Peyer's patch (tissue), 4 donors: ENCODE measurements around the gene REEP6.

Experiments used
- POLR2A ChIP-seq, 2 donors: fragments of 450-650 bp; IDR thresholded peaks; one replicate each; pipeline ENCODE4 v1.5.1; 2017; ENCODE audit warnings: antibody characterized with exemption in 2 of 2, mild to moderate bottlenecking in 2 of 2, moderate library complexity in 2 of 2
- TF ChIP-seq, protein P1 (sequence below), 6 experiments: fragments of 450-650 bp in 4 of 6; fragments of 200-600 bp in 2 of 6; sonication (generic) in 1 of 6; IDR thresholded peaks; one replicate each; pipeline ENCODE4 v1.5.1; 2017 to 2019; ENCODE audit warnings: antibody characterized with exemption in 6 of 6, mild to moderate bottlenecking in 3 of 6, moderate library complexity in 1 of 6

DNA sequence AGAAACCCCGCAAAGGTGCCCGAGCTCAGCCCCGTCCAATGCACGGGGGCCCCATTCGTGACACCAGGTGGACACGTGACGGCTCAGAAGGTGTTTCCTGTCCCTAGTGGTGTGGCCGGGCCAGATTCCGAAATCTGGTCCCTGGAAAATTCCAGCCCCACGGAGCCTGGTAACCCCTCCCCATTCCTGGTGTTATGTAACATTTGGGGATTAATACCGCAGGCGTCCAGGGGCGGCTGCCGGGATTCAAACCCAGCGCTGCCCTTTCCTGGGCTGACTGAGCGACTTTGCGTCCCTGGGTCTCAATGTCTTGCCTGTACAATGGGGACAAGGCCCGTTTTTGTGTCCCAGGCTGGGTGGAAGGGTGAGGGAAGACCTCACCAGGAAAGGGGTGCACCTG is 31.9 kb downstream of the REEP6 start:
- TF ChIP-seq, protein P1, sequence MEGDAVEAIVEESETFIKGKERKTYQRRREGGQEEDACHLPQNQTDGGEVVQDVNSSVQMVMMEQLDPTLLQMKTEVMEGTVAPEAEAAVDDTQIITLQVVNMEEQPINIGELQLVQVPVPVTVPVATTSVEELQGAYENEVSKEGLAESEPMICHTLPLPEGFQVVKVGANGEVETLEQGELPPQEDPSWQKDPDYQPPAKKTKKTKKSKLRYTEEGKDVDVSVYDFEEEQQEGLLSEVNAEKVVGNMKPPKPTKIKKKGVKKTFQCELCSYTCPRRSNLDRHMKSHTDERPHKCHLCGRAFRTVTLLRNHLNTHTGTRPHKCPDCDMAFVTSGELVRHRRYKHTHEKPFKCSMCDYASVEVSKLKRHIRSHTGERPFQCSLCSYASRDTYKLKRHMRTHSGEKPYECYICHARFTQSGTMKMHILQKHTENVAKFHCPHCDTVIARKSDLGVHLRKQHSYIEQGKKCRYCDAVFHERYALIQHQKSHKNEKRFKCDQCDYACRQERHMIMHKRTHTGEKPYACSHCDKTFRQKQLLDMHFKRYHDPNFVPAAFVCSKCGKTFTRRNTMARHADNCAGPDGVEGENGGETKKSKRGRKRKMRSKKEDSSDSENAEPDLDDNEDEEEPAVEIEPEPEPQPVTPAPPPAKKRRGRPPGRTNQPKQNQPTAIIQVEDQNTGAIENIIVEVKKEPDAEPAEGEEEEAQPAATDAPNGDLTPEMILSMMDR (IDR thresholded peaks at IDR 0.05): no peak
- no peak for TF ChIP-seq POLR2A (IDR thresholded peaks at IDR 0.05)
